Loucy (cell line): ENCODE data around the gene ST3GAL2.

Experiments
- H2AFZ ChIP-seq: fragments of 200-600 bp; sonication (generic); 2 replicates; pipeline ENCODE4 v1.6.0; 2016; ENCODE audit warnings: antibody characterized with exemption, mild to moderate bottlenecking, low read length, moderate library complexity
- H3F3A ChIP-seq: fragments of 200-600 bp; 2 replicates; pipeline ENCODE4 v1.6.0; 2016; ENCODE audit warnings: antibody characterized with exemption, low read depth, mild to moderate bottlenecking
- H3K27me3 ChIP-seq: fragments of 200-600 bp; sonication (generic); 2 replicates; pipeline ENCODE4 v1.6.1; 2014; ENCODE audit warnings: low read length, mild to moderate bottlenecking; ENCODE audit not compliant: insufficient read depth, poor library complexity, severe bottlenecking
- H3K36me3 ChIP-seq: fragments of 200-600 bp; sonication (generic); 2 replicates; pipeline ENCODE4 v1.6.1; 2016; ENCODE audit warnings: low read length; ENCODE audit not compliant: insufficient read depth
- H3K4me1 ChIP-seq: fragments of 200-600 bp; sonication (generic); 2 replicates; pipeline ENCODE4 v1.5.1; 2014; ENCODE audit warnings: low read length, mild to moderate bottlenecking; ENCODE audit not compliant: insufficient read depth, poor library complexity, severe bottlenecking
- H3K4me2 ChIP-seq: fragments of 200-600 bp; sonication (generic); 2 replicates; pipeline ENCODE4 v1.6.0; 2014; ENCODE audit warnings: antibody characterized with exemption, low read length, low read depth, mild to moderate bottlenecking; ENCODE audit not compliant: poor library complexity, severe bottlenecking
- H3K4me3 ChIP-seq: fragments of 200-600 bp; sonication (generic); 2 replicates; pipeline ENCODE4 v1.5.1; 2014; ENCODE audit warnings: low read length, mild to moderate bottlenecking, mixed read lengths; ENCODE audit not compliant: poor library complexity, severe bottlenecking
- H3K79me2 ChIP-seq: fragments of 200-600 bp; sonication (generic); 2 replicates; pipeline ENCODE4 v1.6.1; 2014; ENCODE audit warnings: low read length; ENCODE audit not compliant: insufficient read depth
- H3K9ac ChIP-seq: fragments of 200-600 bp; sonication (generic); 2 replicates; pipeline ENCODE4 v1.6.0; 2014; ENCODE audit warnings: mild to moderate bottlenecking, low read depth, low read length, moderate library complexity; ENCODE audit not compliant: poor library complexity, severe bottlenecking
- H3K9me2 ChIP-seq: fragments of 200-600 bp; sonication (generic); replicated peaks from 2 replicates; pipeline ENCODE4 v1.6.1; 2016; ENCODE audit warnings: low read depth, low read length, mixed read lengths
- H3K9me3 ChIP-seq: fragments of 200-600 bp; sonication (generic); 2 replicates; pipeline ENCODE4 v1.6.1; 2014; ENCODE audit warnings: mild to moderate bottlenecking, antibody characterized with exemption, low read length, low read depth; ENCODE audit not compliant: insufficient read depth
- H4K20me1 ChIP-seq: fragments of 200-600 bp; sonication (generic); 2 replicates; pipeline ENCODE4 v1.6.0; 2014; ENCODE audit warnings: antibody characterized with exemption, low read length, mild to moderate bottlenecking; ENCODE audit not compliant: insufficient read depth, poor library complexity, severe bottlenecking
- CTCF ChIP-seq: fragments of 200-600 bp; sonication (generic); conservative IDR thresholded peaks from 2 replicates; pipeline ENCODE4 v1.5.1; 2014; ENCODE audit warnings: mild to moderate bottlenecking, antibody characterized with exemption, low read length
- EZH2phosphoT487 ChIP-seq: fragments of 200-600 bp; IDR thresholded peaks from 2 replicates; pipeline ENCODE4 v1.6.1; 2018; ENCODE audit warnings: antibody characterized with exemption, mild to moderate bottlenecking, moderate library complexity, borderline replicate concordance

The ST3GAL2 gene

GRCh38 chr16:70482624-70483023, 43.7 kb upstream of the ST3GAL2 start:
- H4K20me1 ChIP-seq, result no peaks in the 10 kb centered on the region
- H3K36me3 ChIP-seq, result no peaks in the 10 kb centered on the region; the same call in 1 of the 2 replicates
- no peaks in the 10 kb centered on the region for H3K9me2 ChIP-seq
- H3K4me2 ChIP-seq, result no peak overlapping the region
- no peaks in the 10 kb centered on the region for H3F3A ChIP-seq
- no peaks in the 10 kb centered on the region for H3K4me1 ChIP-seq
- H3K9me3 ChIP-seq, result no peaks in the 10 kb centered on the region
- no peak overlapping the region for H3K9ac ChIP-seq
- no peaks in the 10 kb centered on the region for H3K79me2 ChIP-seq
- no peak overlapping the region for H3K4me3 ChIP-seq
- TF ChIP-seq CTCF (no peak), EZH2phosphoT487 (no peak)
- H2AFZ ChIP-seq, result no peak overlapping the region
- H3K27me3 ChIP-seq, result no peaks in the 10 kb centered on the region

DNA sequence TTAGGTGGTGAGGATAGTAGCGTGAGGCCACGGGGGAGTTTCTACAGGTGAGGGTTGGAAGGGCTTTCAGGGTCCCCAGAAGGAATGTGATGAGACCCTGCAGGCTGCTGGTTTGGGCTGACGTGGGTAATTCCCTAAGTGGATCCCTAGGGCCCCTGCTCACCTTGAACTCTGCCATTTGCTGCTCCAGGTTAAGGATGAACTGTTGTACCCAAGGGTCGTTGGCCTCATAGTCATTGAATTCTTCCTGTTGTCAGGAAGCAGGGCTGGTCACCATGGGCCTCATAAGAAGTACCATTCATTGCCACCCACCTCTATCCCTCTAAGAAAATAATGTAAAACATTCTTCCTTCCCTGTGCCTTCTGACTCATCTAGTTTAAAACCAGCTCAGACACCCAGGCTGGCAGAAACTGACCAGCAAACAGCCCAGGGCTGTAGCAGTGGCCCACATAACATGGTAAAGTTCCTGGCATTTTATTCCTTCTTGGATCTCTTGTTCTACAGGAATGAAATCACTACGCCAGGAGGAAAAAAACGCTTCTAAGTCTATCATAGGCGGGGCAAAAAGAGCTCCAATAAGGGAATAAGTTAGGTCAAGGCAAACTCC, 43.1 kb upstream of the ST3GAL2 start:
- Histone ChIP-seq H3K4me3 (no peak overlapping the region), H3K79me2 (no peaks in the 10 kb centered on the region), H3K9ac (no peak overlapping the region), H3K4me1 (no peaks in the 10 kb centered on the region), H3K4me2 (no peak overlapping the region), H3F3A (no peaks in the 10 kb centered on the region), H2AFZ (no peak overlapping the region), H3K27me3 (no peaks in the 10 kb centered on the region), H3K36me3 (no peaks in the 10 kb centered on the region; the same call in 1 of the 2 replicates), H3K9me2 (no peaks in the 10 kb centered on the region), H3K9me3 (no peaks in the 10 kb centered on the region), H4K20me1 (no peaks in the 10 kb centered on the region)
- TF ChIP-seq CTCF, result no peak
- TF ChIP-seq EZH2phosphoT487, result no peak

DNA sequence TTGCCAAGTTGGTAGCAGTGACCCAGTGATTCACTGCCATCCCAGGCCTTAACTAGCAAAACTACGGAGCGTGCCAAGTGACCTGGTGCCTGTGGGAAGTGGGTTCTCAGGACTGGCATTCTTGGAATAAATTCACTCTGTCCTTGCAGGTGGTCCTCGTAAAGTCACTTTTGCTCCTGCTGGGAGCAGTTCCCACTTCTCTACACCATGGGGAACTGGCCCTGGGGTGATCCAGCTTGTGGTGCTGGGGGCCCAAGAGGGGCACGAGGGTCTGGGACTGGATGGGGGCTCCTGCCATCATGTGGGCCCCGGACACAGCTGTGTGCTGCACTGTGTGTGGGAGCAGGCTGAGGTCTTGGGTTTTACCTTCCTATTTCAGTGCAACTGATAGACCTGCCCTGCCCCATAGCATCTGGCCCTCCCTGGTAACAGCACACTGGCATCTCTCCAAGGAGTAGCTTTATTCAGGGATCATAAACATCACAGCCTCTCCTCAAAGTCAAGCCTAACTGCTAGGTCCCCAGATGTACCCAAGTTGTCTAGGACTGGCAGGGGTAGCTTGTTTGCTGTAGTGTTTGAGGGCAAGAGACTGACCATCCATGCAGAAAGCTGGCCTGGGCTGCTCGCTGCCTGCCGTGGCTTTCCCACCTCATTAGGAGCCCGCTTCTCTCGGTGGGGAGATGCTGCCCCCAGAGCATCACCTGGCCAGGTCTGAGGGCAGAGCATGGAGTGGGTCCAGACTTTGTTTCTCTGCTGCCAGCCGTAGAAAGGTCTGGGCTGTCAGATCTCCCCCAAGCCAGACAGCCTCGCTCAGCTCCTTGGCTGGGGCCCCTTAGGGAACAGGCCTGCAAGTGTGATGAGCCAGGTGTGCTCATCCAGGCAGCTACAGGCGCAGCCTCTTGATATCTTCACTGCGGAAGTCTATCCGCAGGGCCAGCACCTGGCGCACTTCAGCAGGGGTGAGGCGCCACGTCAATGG, 41.5 kb upstream of the ST3GAL2 start:
- Histone ChIP-seq H3K9me2 (no peaks in the 10 kb centered on the region), H2AFZ (no peak overlapping the region), H3K9me3 (no peaks in the 10 kb centered on the region), H3F3A (no peaks in the 10 kb centered on the region), H4K20me1 (no peaks in the 10 kb centered on the region), H3K4me3 (no peak overlapping the region), H3K4me1 (no peaks in the 10 kb centered on the region), H3K9ac (no peak overlapping the region), H3K79me2 (no peaks in the 10 kb centered on the region), H3K27me3 (no peaks in the 10 kb centered on the region), H3K4me2 (no peak overlapping the region), H3K36me3 (no peaks in the 10 kb centered on the region; the same call in 1 of the 2 replicates)
- TF ChIP-seq EZH2phosphoT487 (no peak), CTCF (no peak)
